Measurements from ENCODE around the gene INPPL1. TPM values are rescaled to one million over a fixed set of nuclear protein-coding genes. Genes with fewer than 3 reads are reported as not detected.

The INPPL1 gene
- total RNA-seq, 1 experiment from 2014 or later, result 90.2 TPM

DNA sequence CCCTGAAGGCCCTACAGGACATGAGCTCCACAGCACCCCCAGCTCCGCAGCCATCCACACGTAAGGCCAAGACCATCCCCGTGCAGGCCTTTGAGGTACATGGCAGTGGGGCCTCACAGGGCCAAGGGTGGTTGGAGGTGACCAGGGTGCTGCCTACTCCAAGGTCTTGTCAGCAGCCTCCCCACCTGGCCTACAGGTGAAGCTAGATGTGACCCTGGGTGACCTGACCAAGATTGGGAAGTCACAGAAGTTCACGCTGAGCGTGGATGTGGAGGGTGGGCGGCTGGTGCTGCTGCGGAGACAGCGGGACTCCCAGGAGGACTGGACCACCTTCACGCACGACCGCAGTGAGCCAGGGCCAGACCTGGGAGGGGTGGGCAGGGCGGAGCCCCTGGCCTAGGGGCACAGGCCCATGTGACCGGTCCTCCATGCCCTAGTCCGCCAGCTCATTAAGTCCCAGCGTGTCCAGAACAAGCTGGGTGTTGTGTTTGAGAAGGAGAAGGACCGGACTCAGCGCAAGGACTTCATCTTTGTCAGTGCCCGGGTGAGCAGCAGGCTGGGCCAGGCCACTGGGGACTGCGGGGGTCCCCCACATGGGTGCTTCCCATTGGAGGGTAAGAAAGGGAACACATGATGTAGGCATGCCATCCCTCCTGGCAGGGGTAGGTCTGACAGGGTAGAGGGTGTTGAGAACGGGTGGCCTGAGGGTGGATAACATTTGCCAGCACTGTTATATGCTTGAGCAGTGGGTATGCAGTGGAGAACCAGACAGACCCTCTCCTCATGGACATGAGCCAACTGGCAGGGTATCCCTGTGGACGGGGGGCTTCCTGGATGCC lies 5.6 kb downstream of the INPPL1 start:
- BruUV-seq (replicated peaks), result TSS peak; percentile 6
- TF ChIP-seq, protein P1, sequence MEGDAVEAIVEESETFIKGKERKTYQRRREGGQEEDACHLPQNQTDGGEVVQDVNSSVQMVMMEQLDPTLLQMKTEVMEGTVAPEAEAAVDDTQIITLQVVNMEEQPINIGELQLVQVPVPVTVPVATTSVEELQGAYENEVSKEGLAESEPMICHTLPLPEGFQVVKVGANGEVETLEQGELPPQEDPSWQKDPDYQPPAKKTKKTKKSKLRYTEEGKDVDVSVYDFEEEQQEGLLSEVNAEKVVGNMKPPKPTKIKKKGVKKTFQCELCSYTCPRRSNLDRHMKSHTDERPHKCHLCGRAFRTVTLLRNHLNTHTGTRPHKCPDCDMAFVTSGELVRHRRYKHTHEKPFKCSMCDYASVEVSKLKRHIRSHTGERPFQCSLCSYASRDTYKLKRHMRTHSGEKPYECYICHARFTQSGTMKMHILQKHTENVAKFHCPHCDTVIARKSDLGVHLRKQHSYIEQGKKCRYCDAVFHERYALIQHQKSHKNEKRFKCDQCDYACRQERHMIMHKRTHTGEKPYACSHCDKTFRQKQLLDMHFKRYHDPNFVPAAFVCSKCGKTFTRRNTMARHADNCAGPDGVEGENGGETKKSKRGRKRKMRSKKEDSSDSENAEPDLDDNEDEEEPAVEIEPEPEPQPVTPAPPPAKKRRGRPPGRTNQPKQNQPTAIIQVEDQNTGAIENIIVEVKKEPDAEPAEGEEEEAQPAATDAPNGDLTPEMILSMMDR (IDR thresholded peaks at IDR 0.05; ENCODE audit: unreplicated experiment), result no peak

DNA sequence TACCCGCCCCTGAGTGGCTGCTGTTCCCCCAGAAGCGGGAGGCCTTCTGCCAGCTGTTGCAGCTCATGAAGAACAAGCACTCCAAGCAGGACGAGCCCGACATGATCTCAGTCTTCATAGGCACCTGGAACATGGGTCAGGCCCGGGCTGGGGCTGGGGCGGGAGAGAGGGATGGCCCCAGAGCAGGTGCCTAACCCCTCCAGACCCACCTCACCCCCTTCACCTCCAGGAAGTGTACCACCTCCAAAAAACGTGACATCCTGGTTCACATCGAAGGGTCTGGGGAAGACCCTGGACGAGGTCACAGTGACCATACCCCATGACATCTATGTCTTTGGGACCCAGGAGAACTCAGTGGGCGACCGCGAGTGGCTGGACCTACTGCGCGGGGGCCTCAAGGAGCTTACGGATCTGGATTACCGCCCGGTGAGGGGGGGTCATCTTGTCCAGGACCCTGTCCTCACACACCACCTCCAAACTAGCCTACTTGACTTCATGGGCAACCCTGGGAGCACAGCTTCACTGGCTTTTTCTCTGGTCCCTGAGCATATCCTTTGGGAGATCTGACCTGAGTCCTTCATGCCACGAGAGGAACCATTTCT lies 6.3 kb downstream of the INPPL1 start:
- Mint-ChIP-seq H3K36me3 (ENCODE audit: insufficient read depth, unreplicated experiment) (peaks cover 57% of the 10 kb centered on the region), H3K4me3 (ENCODE audit: unreplicated experiment) (no peak overlapping the region), H3K4me1 (ENCODE audit: insufficient read depth, unreplicated experiment) (no peaks in the 10 kb centered on the region), H3K27me3 (ENCODE audit: insufficient read depth, unreplicated experiment) (no peaks in the 10 kb centered on the region), H3K9me3 (ENCODE audit: unreplicated experiment) (no peaks in the 10 kb centered on the region), H3K27ac (ENCODE audit: low read depth, unreplicated experiment) (no peak overlapping the region)
- TF ChIP-seq, protein P1 (IDR thresholded peaks at IDR 0.05; ENCODE audit: unreplicated experiment), result no peak
- no peak for DNase-seq (ENCODE audit: unreplicated experiment)
- CTCF ChIA-PET, result interaction anchor here (0.6 kb wide), 1 partner anchor 120 kb away, joined by 3 read pairs; no protein-coding TSS in a partner anchor
- POLR2A ChIA-PET, result interaction anchor here (0.6 kb wide), 1 partner anchor 161 kb away, joined by 4 read pairs; no protein-coding TSS in a partner anchor
- intact Hi-C loops (cut with micrococcal nuclease), result no loop called here
- BruUV-seq (replicated peaks), result no TSS peak

More for the DNA sequence above, 5.6 kb downstream of the INPPL1 start:
- no peaks in the 10 kb centered on the region for H3K9me3 Mint-ChIP-seq (ENCODE audit: unreplicated experiment)
- no peak overlapping the region for H3K4me3 Mint-ChIP-seq (ENCODE audit: unreplicated experiment)
- no peak overlapping the region for H3K27ac Mint-ChIP-seq (ENCODE audit: low read depth, unreplicated experiment)
- CTCF ChIA-PET, result interaction anchor here (0.6 to 0.8 kb wide), 3 partner anchors 8 to 121 kb away, joined by 3 to 4 read pairs (median 3); no protein-coding TSS in a partner anchor
- peaks cover 7% of the 10 kb centered on the region for H3K4me1 Mint-ChIP-seq (ENCODE audit: insufficient read depth, unreplicated experiment)
- H3K36me3 Mint-ChIP-seq (ENCODE audit: insufficient read depth, unreplicated experiment), result peaks cover 56% of the 10 kb centered on the region
- intact Hi-C loops (cut with micrococcal nuclease), result no loop called here
- POLR2A ChIA-PET, result interaction anchor here (0.6 kb wide), 1 partner anchor 161 kb away, joined by 4 read pairs; no protein-coding TSS in a partner anchor
- DNase-seq (ENCODE audit: unreplicated experiment), result no peak
- H3K27me3 Mint-ChIP-seq (ENCODE audit: insufficient read depth, unreplicated experiment), result no peaks in the 10 kb centered on the region

DNA sequence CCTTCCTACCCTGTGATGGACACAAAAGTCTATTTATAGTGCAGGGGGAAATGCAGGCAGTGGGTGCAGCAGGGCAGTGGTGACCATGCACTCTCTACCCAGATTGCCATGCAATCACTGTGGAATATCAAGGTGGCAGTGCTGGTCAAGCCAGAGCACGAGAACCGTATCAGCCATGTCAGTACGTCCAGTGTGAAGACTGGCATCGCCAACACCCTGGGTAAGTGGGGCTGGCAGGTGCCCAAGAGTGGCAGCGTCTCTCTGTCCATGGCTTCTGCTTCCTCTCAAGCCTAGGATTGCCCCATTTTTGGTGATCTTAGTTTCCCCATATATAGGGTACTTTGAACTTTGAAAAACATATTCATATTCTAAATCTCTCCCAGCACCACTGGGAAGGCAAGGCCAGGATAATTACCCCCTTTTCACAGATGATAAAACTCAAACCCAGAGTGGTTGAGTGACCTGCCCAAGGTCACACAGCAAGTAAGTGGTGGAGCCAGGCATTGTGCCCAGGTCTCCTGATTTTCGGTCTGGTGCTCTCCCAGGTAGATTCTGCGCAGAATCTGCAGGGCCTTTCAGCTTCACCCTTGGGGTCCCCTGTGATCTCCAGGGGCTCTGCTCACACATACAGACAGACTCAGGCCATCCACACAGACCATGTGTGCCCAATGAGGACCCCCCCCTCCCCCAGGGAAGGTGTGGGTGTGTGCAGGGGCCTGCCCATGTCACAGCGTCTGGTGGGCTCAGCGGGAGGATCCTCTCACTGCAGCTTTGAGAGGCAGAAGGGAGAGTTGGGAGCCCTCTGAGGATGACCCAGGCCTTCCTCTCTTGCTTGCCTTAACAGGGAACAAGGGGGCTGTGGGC lies 7.1 kb downstream of the INPPL1 start:
- Mint-ChIP-seq H3K36me3 (ENCODE audit: insufficient read depth, unreplicated experiment) (peaks cover 63% of the 10 kb centered on the region), H3K27me3 (ENCODE audit: insufficient read depth, unreplicated experiment) (no peaks in the 10 kb centered on the region), H3K9me3 (ENCODE audit: unreplicated experiment) (no peaks in the 10 kb centered on the region), H3K27ac (ENCODE audit: low read depth, unreplicated experiment) (no peak overlapping the region), H3K4me3 (ENCODE audit: unreplicated experiment) (no peak overlapping the region), H3K4me1 (ENCODE audit: insufficient read depth, unreplicated experiment) (no peaks in the 10 kb centered on the region)
- ChIA-PET POLR2A (no interaction called here), CTCF (no interaction called here)
- DNase-seq (ENCODE audit: unreplicated experiment), result no peak
- TF ChIP-seq, protein P1 (IDR thresholded peaks at IDR 0.05; ENCODE audit: unreplicated experiment), result no peak
- intact Hi-C loops (cut with micrococcal nuclease), result no loop called here
- BruUV-seq (replicated peaks), result no TSS peak
